Suppressor macrophage treated with lipopolysaccharide for 4 hours (primary cell): ENCODE data around the gene MYO1D.
"Not testable (repeated sequence)": the region's sequence is repeated elsewhere in the genome, so short reads cannot be mapped to it uniquely, and the experiment has no call there.

ENCODE experiments used
- DNase-seq: peaks from one replicate; pipeline ENCODE4 v3.0.0-alpha.2; 2020

MYO1D gene

GRCh38 chr17:32483451-32484019 is 393.4 kb downstream of the MYO1D start:
- DNase-seq = peak; percentile 40

- no peak for DNase-seq
Observed at GRCh38 chr17:32482568-32483320, 394.2 kb downstream of the MYO1D start.

GRCh38 chr17:32481193-32481592 is 395.7 kb downstream of the MYO1D start:
- DNase-seq = no peak

GRCh38 chr17:32479074-32479617 is 397.8 kb downstream of the MYO1D start:
- DNase-seq = no peak

GRCh38 chr17:32477220-32477619 is 399.7 kb downstream of the MYO1D start:
- DNase-seq = no peak

GRCh38 chr17:32475258-32475657 is 401.7 kb downstream of the MYO1D start:
- DNase-seq = no peak

- DNase-seq = no peak
Observed at GRCh38 chr17:32471652-32472051, 405.3 kb downstream of the MYO1D start.

- DNase-seq = peak; percentile 40
Observed at GRCh38 chr17:32470405-32471167, 406.3 kb downstream of the MYO1D start.

GRCh38 chr17:32467949-32468348 is 409.0 kb downstream of the MYO1D start:
- no peak for DNase-seq

- DNase-seq = no peak
Observed at GRCh38 chr17:32464374-32464773, 412.6 kb downstream of the MYO1D start.

- no peak for DNase-seq
Observed at GRCh38 chr17:32463304-32463703, 413.6 kb downstream of the MYO1D start.

GRCh38 chr17:32461853-32462617 is 414.9 kb downstream of the MYO1D start:
- DNase-seq = peak; percentile 72

GRCh38 chr17:32461498-32461852 is 415.4 kb downstream of the MYO1D start:
- DNase-seq = no peak

GRCh38 chr17:32460054-32460453 is 416.9 kb downstream of the MYO1D start:
- DNase-seq = no peak

GRCh38 chr17:32458371-32458770 is 418.6 kb downstream of the MYO1D start:
- DNase-seq = no peak

- DNase-seq = no peak
Observed at GRCh38 chr17:32453370-32453769, 423.6 kb downstream of the MYO1D start.

GRCh38 chr17:32452281-32452680 is 424.6 kb downstream of the MYO1D start:
- no peak for DNase-seq

GRCh38 chr17:32451879-32452278 is 425.0 kb downstream of the MYO1D start:
- no peak for DNase-seq

GRCh38 chr17:32450379-32450778 is 426.5 kb downstream of the MYO1D start:
- not testable (repeated sequence) for DNase-seq

- no peak for DNase-seq
Observed at GRCh38 chr17:32449963-32450362, 427.0 kb downstream of the MYO1D start.

- no peak for DNase-seq
Observed at GRCh38 chr17:32446949-32447348, 430.0 kb downstream of the MYO1D start.

GRCh38 chr17:32445971-32446370 is 431.0 kb downstream of the MYO1D start:
- DNase-seq = peak; percentile 59

GRCh38 chr17:32445497-32445896 is 431.4 kb downstream of the MYO1D start:
- no peak for DNase-seq
